Right atrium auricular region (tissue), 2 donors: Measurements from ENCODE around the gene EVA1A. TPM values are rescaled to one million over a fixed set of nuclear protein-coding genes. Genes with fewer than 3 reads are reported as not detected.

Experiments used
- DNase-seq: peaks from one replicate; pipeline ENCODE4 v3.0.0-alpha.2; 2019; ENCODE audit warnings: low spot score
- H3K27ac ChIP-seq, 2 donors: fragments of 200-600 bp; sonication (generic); 1 replicate in 1 of 2; 2 replicates in 1 of 2; pipeline ENCODE4 v1.5.1; 2016 to 2019
- H3K27me3 ChIP-seq, 2 donors: fragments of 200-600 bp; sonication (generic); one replicate each; pipeline versions ENCODE4 v1.5.1 to v1.6.0; 2017 to 2019
- H3K36me3 ChIP-seq: fragments of 200-600 bp; sonication (generic); one replicate; pipeline ENCODE4 v1.5.1; 2016
- H3K4me1 ChIP-seq, 2 donors: fragments of 200-600 bp; sonication (generic); one replicate each; pipeline versions ENCODE4 v1.5.1 to v1.6.0; 2017 to 2019
- H3K4me3 ChIP-seq, 2 donors: fragments of 200-600 bp; sonication (generic); 1 replicate in 1 of 2; 2 replicates in 1 of 2; pipeline ENCODE4 v1.5.1; 2017 to 2019; ENCODE audit warnings: mild to moderate bottlenecking in 1 of 2, moderate library complexity in 1 of 2
- H3K9me3 ChIP-seq, 2 donors: fragments of 200-600 bp; sonication (generic); one replicate each; pipeline ENCODE4 v1.5.1; 2019
- CTCF ChIP-seq, 2 donors: fragments of 200-600 bp; sonication (generic); IDR thresholded peaks; one replicate each; pipeline ENCODE4 v1.5.1; 2019; ENCODE audit warnings: antibody characterized with exemption in 2 of 2
- total RNA-seq, 2 donors: library from RNA; depleted of rRNA; stranded (reverse); fragments of >200 nt; gene quantifications; one replicate each; pipeline ENCODE4 v1.1.0, GENCODE V29; 2016

Gene EVA1A
- total RNA-seq, 2 donors from 2014 or later = 0.47 to 1.2 TPM

GRCh38 chr2:75595541-75596395 is 35.0 kb upstream of the EVA1A start:
- H3K4me1 ChIP-seq = no peaks in the 10 kb centered on the region
- H3K9me3 ChIP-seq = no peaks in the 10 kb centered on the region
- no peak for DNase-seq
- H3K36me3 ChIP-seq = no peaks in the 10 kb centered on the region
- TF ChIP-seq CTCF (IDR thresholded peaks at IDR 0.05) = no peak
- no peak overlapping the region for H3K27ac ChIP-seq
- H3K4me3 ChIP-seq = no peak overlapping the region
- no peaks in the 10 kb centered on the region for H3K27me3 ChIP-seq

DNA sequence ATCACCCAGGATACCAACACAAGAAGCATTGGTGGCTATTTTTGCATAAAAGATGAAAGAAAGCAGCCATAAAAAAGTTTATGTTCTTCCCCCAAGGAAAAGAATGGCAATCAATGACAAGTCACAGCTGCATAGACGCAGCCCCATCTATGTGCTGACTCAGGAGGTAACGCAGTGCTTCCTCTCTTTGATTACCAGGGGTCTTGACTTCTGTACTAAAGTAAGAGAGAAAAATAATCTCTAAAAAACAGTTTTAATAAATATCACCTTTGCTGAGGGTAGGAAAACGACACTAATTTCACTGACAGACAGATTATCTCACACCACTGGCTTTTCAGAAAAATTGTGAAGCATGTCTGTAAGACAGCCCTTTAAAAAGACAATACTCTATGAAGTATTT is 33.9 kb upstream of the EVA1A start:
- DNase-seq = no peak
- Histone ChIP-seq H3K27ac (no peak overlapping the region), H3K9me3 (no peaks in the 10 kb centered on the region), H3K36me3 (no peaks in the 10 kb centered on the region), H3K27me3 (no peaks in the 10 kb centered on the region), H3K4me1 (no peaks in the 10 kb centered on the region), H3K4me3 (no peak overlapping the region)
- no peak for TF ChIP-seq CTCF (IDR thresholded peaks at IDR 0.05)

GRCh38 chr2:75592888-75593287 is 32.1 kb upstream of the EVA1A start:
- H3K27ac ChIP-seq = no peak overlapping the region
- H3K36me3 ChIP-seq = no peaks in the 10 kb centered on the region
- H3K4me3 ChIP-seq = no peak overlapping the region
- no peak for TF ChIP-seq CTCF (IDR thresholded peaks at IDR 0.05)
- no peaks in the 10 kb centered on the region for H3K27me3 ChIP-seq
- no peaks in the 10 kb centered on the region for H3K9me3 ChIP-seq
- no peak for DNase-seq
- no peaks in the 10 kb centered on the region for H3K4me1 ChIP-seq

DNA sequence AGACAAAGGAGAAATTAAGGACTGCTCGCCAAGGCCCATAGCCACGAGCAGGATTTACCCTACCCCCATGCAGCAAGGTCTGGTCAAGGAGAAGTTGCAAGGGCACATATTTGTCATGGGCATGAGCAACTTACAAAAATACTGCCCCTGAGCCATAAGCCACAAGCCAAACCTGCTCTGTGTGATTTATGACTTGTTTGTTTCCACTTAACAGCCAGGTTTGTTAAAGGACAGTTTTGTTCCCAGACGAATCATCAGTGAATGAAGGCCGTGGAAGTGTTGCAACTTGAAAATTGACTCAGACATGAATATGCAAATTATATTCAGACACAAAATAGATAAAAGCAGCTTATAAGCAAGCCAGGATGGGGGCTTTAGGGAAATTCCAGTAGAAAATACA is 31.3 kb upstream of the EVA1A start:
- Histone ChIP-seq H3K4me3 (no peak overlapping the region), H3K27me3 (no peaks in the 10 kb centered on the region), H3K27ac (no peak overlapping the region), H3K36me3 (no peaks in the 10 kb centered on the region), H3K9me3 (no peaks in the 10 kb centered on the region), H3K4me1 (no peaks in the 10 kb centered on the region)
- DNase-seq = no peak
- TF ChIP-seq CTCF (IDR thresholded peaks at IDR 0.05) = no peak

- Histone ChIP-seq H3K4me3 (no peak overlapping the region), H3K9me3 (no peaks in the 10 kb centered on the region), H3K27me3 (no peaks in the 10 kb centered on the region), H3K4me1 (no peaks in the 10 kb centered on the region), H3K27ac (no peak overlapping the region), H3K36me3 (no peaks in the 10 kb centered on the region)
- DNase-seq = no peak
- TF ChIP-seq CTCF (IDR thresholded peaks at IDR 0.05) = no peak
Measured at GRCh38 chr2:75589391-75590105, 28.8 kb upstream of the EVA1A start.
